ENCODE measurements around the gene COX8C. TPM values are rescaled to one million over a fixed set of nuclear protein-coding genes. Genes with fewer than 3 reads are reported as not detected.

The COX8C gene
- polyA plus RNA-seq, 3 donors: not detected

- Histone ChIP-seq H2AFZ (ENCODE audit: insufficient read depth, low read depth, low read length, poor library complexity, severe bottlenecking) (no peak overlapping the region), H3K9ac (ENCODE audit: insufficient read depth, low read length, poor library complexity, severe bottlenecking) (no peak overlapping the region), H3K27ac (ENCODE audit: low read depth in 1 of 2, low read length in 2 of 2) (no peak overlapping the region), H3K4me2 (replicated peaks; ENCODE audit: extremely low read depth, low read length, poor library complexity, severe bottlenecking) (no peak overlapping the region), H3K79me2 (ENCODE audit: insufficient read depth, low read length) (peaks cover 77% of the 10 kb centered on the region), H3K9me3 (replicated peaks in 1 of 2; ENCODE audit: control insufficient read depth in 1 of 2, insufficient read depth in 1 of 2, low read length in 2 of 2) (no peaks in the 10 kb centered on the region), H3K4me1 (ENCODE audit: control insufficient read depth in 1 of 2, insufficient read depth in 2 of 2, low read length in 2 of 2) (peaks cover 22 to 25% of the 10 kb centered on the region in 2 donors), H3K27me3 (ENCODE audit: control insufficient read depth in 2 of 2, insufficient read depth in 2 of 2, low read length in 2 of 2) (no peaks in the 10 kb centered on the region), H3K4me3 (replicated peaks in 1 of 3; ENCODE audit: low read depth in 2 of 3, low read length in 3 of 3) (no peak overlapping the region), H4K20me1 (ENCODE audit: insufficient read depth, low read length) (peaks cover 70% of the 10 kb centered on the region), H3K36me3 (replicated peaks in 1 of 2; ENCODE audit: control insufficient read depth in 1 of 2, insufficient read depth in 2 of 2, low read length in 2 of 2) (no peaks in the 10 kb centered on the region)
- no peak for TF ChIP-seq CTCF (IDR thresholded peaks at IDR 0.05)
- no peak for DNase-seq
- 78% methylated on average over 4 of the region's 5 CpGs for WGBS (ENCODE audit: insufficient coverage)
- H3K36me3 Mint-ChIP-seq: peaks cover 0 to 3% of the 10 kb centered on the region in 2 donors
- peak overlapping the region in 1 of 7 donors; percentile 15 for H3K27ac Mint-ChIP-seq
- no peak overlapping the region for H3K4me3 Mint-ChIP-seq
- H3K4me1 Mint-ChIP-seq: peaks cover 46% of the 10 kb centered on the region
- no peaks in the 10 kb centered on the region for H3K27me3 Mint-ChIP-seq (ENCODE audit: low read depth in 3 of 3)
- intact Hi-C loops (cut with micrococcal nuclease): loop anchor here (10.0 kb wide), 4 partner anchors 125 to 635 kb away; partner anchors contain the start of genes GON7 (in 2 of the 2) and UBR7 (in 2 of the 2)
- H3K9me3 Mint-ChIP-seq: no peaks in the 10 kb centered on the region
Observed at GRCh38 chr14:93329965-93330608, 16.9 kb upstream of the COX8C start.

GRCh38 chr14:93330609-93331000, 16.4 kb upstream of the COX8C start:
- Histone ChIP-seq H3K27me3 (ENCODE audit: control insufficient read depth in 2 of 2, insufficient read depth in 2 of 2, low read length in 2 of 2) (no peaks in the 10 kb centered on the region), H3K79me2 (ENCODE audit: insufficient read depth, low read length) (peaks cover 71% of the 10 kb centered on the region), H2AFZ (ENCODE audit: insufficient read depth, low read depth, low read length, poor library complexity, severe bottlenecking) (no peak overlapping the region), H3K4me3 (replicated peaks in 1 of 3; ENCODE audit: low read depth in 2 of 3, low read length in 3 of 3) (no peak overlapping the region), H3K9ac (ENCODE audit: insufficient read depth, low read length, poor library complexity, severe bottlenecking) (no peak overlapping the region), H3K4me1 (ENCODE audit: control insufficient read depth in 1 of 2, insufficient read depth in 2 of 2, low read length in 2 of 2) (peaks cover 22 to 25% of the 10 kb centered on the region in 2 donors), H3K9me3 (replicated peaks in 1 of 2; ENCODE audit: control insufficient read depth in 1 of 2, insufficient read depth in 1 of 2, low read length in 2 of 2) (no peaks in the 10 kb centered on the region), H3K36me3 (replicated peaks in 1 of 2; ENCODE audit: control insufficient read depth in 1 of 2, insufficient read depth in 2 of 2, low read length in 2 of 2) (no peaks in the 10 kb centered on the region), H3K4me2 (replicated peaks; ENCODE audit: extremely low read depth, low read length, poor library complexity, severe bottlenecking) (peak overlapping the region; percentile 95), H4K20me1 (ENCODE audit: insufficient read depth, low read length) (peaks cover 65% of the 10 kb centered on the region), H3K27ac (ENCODE audit: low read depth in 1 of 2, low read length in 2 of 2) (no peak overlapping the region)
- DNase-seq: no peak
- H3K4me1 Mint-ChIP-seq: peaks cover 44% of the 10 kb centered on the region
- H3K27me3 Mint-ChIP-seq (ENCODE audit: low read depth in 3 of 3): no peaks in the 10 kb centered on the region
- intact Hi-C loops (cut with micrococcal nuclease): loop anchor here (10.0 kb wide), 4 partner anchors 126 to 634 kb away; partner anchors contain the start of genes GON7 (in 2 of the 2) and UBR7 (in 2 of the 2)
- H3K36me3 Mint-ChIP-seq: peaks cover 0 to 3% of the 10 kb centered on the region in 2 donors
- no CpG with 5 or more reads among the region's 2 CpGs for WGBS (ENCODE audit: insufficient coverage)
- no peak for TF ChIP-seq CTCF (IDR thresholded peaks at IDR 0.05)
- H3K9me3 Mint-ChIP-seq: no peaks in the 10 kb centered on the region
- no peak overlapping the region for H3K4me3 Mint-ChIP-seq
- H3K27ac Mint-ChIP-seq: no peak overlapping the region
